IPS-15b (cell line): ENCODE data around the gene HNRNPA1.
"Not testable (repeated sequence)": the region's sequence is repeated elsewhere in the genome, so short reads cannot be mapped to it uniquely, and the experiment has no call there.

ENCODE experiments used
- H3K27me3 ChIP-seq: one replicate; pipeline ENCODE4 v1.6.1; 2013; ENCODE audit warnings: low read length; ENCODE audit not compliant: control insufficient read depth, insufficient read depth
- H3K36me3 ChIP-seq: one replicate; pipeline ENCODE4 v1.6.1; 2013; ENCODE audit warnings: low read length; ENCODE audit not compliant: control insufficient read depth, insufficient read depth
- H3K4me1 ChIP-seq: one replicate; pipeline ENCODE4 v1.6.1; 2013; ENCODE audit warnings: mild to moderate bottlenecking, low read length; ENCODE audit not compliant: control insufficient read depth, insufficient read depth
- H3K4me3 ChIP-seq: one replicate; pipeline ENCODE4 v1.5.1; 2013; ENCODE audit warnings: low read depth, low read length
- H3K9ac ChIP-seq: one replicate; pipeline ENCODE4 v1.6.1; 2013; ENCODE audit warnings: low read depth, mild to moderate bottlenecking, low read length
- H3K9me3 ChIP-seq: one replicate; pipeline ENCODE4 v1.6.1; 2013; ENCODE audit warnings: mild to moderate bottlenecking, low read length; ENCODE audit not compliant: control insufficient read depth, insufficient read depth

Gene HNRNPA1

GRCh38 chr12:54277823-54278276 lies 2.7 kb upstream of the HNRNPA1 start:
- Histone ChIP-seq H3K4me3 (peak overlapping the region; percentile 74), H3K36me3 (peaks cover 20% of the 10 kb centered on the region), H3K9ac (peak overlapping the region; percentile 41), H3K27me3 (no peaks in the 10 kb centered on the region), H3K4me1 (peaks cover 7% of the 10 kb centered on the region), H3K9me3 (no peaks in the 10 kb centered on the region)

GRCh38 chr12:54279227-54279631 lies 1.3 kb upstream of the HNRNPA1 start:
- peaks cover 33% of the 10 kb centered on the region for H3K36me3 ChIP-seq
- no peaks in the 10 kb centered on the region for H3K9me3 ChIP-seq
- H3K4me1 ChIP-seq = peaks cover 7% of the 10 kb centered on the region
- H3K4me3 ChIP-seq = peak overlapping the region; percentile 74
- H3K27me3 ChIP-seq = no peaks in the 10 kb centered on the region
- H3K9ac ChIP-seq = peak overlapping the region; percentile 82

GRCh38 chr12:54279632-54280467 lies 676 bp upstream of the HNRNPA1 start, which contains the start of gene CBX5:
CBX5 (minus strand) TSS chr12:54280122; CDS start chr12:54257650, 22,472 bp downstream.
- Histone ChIP-seq H3K36me3 (peaks cover 34% of the 10 kb centered on the region), H3K9me3 (no peaks in the 10 kb centered on the region), H3K4me3 (peak within 1 kb of the TSS; percentile 74), H3K27me3 (no peaks in the 10 kb centered on the region), H3K4me1 (peaks cover 7% of the 10 kb centered on the region), H3K9ac (peak within 1 kb of the TSS; percentile 94)

- peak overlapping the region; percentile 74 for H3K4me3 ChIP-seq
- not testable (repeated sequence) for H3K4me1 ChIP-seq, H3K9me3 ChIP-seq, H3K27me3 ChIP-seq
- H3K36me3 ChIP-seq = peaks cover 44% of the 10 kb centered on the region
- peak overlapping the region; percentile 94 for H3K9ac ChIP-seq
Measured at GRCh38 chr12:54281261-54281638, 724 bp downstream of the HNRNPA1 start.

- not testable (repeated sequence) for H3K4me1 ChIP-seq, H3K27me3 ChIP-seq, H3K9me3 ChIP-seq
- Histone ChIP-seq H3K36me3 (peaks cover 49% of the 10 kb centered on the region), H3K9ac (peak overlapping the region; percentile 94), H3K4me3 (peak overlapping the region; percentile 74)
Measured at GRCh38 chr12:54281694-54282093, 1.2 kb downstream of the HNRNPA1 start.

- Histone ChIP-seq H3K9me3 (no peaks in the 10 kb centered on the region), H3K4me1 (peaks cover 7% of the 10 kb centered on the region), H3K27me3 (no peaks in the 10 kb centered on the region), H3K4me3 (peak overlapping the region; percentile 74), H3K9ac (no peak overlapping the region), H3K36me3 (peaks cover 56% of the 10 kb centered on the region)
Measured at GRCh38 chr12:54282949-54283593, 2.5 kb downstream of the HNRNPA1 start.

GRCh38 chr12:54284070-54284780 lies 3.7 kb downstream of the HNRNPA1 start:
- peak overlapping the region; percentile 1 for H3K9ac ChIP-seq
- H3K36me3 ChIP-seq = peaks cover 56% of the 10 kb centered on the region
- H3K27me3 ChIP-seq, H3K4me1 ChIP-seq, H3K9me3 ChIP-seq: not testable (repeated sequence)
- H3K4me3 ChIP-seq = peak overlapping the region; percentile 9

GRCh38 chr12:54285150-54286041 lies 4.9 kb downstream of the HNRNPA1 start:
- H3K36me3 ChIP-seq = peaks cover 56% of the 10 kb centered on the region
- peaks cover 3% of the 10 kb centered on the region for H3K4me1 ChIP-seq
- H3K9me3 ChIP-seq = no peaks in the 10 kb centered on the region
- H3K27me3 ChIP-seq = no peaks in the 10 kb centered on the region
- H3K4me3 ChIP-seq = no peak overlapping the region
- H3K9ac ChIP-seq = no peak overlapping the region

GRCh38 chr12:54286042-54287030 lies 5.8 kb downstream of the HNRNPA1 start:
- no peaks in the 10 kb centered on the region for H3K27me3 ChIP-seq
- H3K9me3 ChIP-seq = no peaks in the 10 kb centered on the region
- no peak overlapping the region for H3K9ac ChIP-seq
- peaks cover 3% of the 10 kb centered on the region for H3K4me1 ChIP-seq
- H3K36me3 ChIP-seq = peaks cover 51% of the 10 kb centered on the region
- no peak overlapping the region for H3K4me3 ChIP-seq
